RKO (cell line): Measurements from ENCODE around the gene UNC5C.

Experiments
- DNase-seq: peaks from one replicate; pipeline ENCODE4 v3.0.0-alpha.2; 2016; ENCODE audit warnings: low spot score

UNC5C gene

GRCh38 chr4:95217197-95217596 is 331.6 kb downstream of the UNC5C start:
- DNase-seq = no peak

GRCh38 chr4:95216636-95217035 is 332.1 kb downstream of the UNC5C start:
- DNase-seq = no peak

GRCh38 chr4:95215991-95216605 is 332.7 kb downstream of the UNC5C start:
- no peak for DNase-seq

GRCh38 chr4:95215043-95215442 is 333.7 kb downstream of the UNC5C start:
- no peak for DNase-seq

GRCh38 chr4:95214408-95214807 is 334.4 kb downstream of the UNC5C start:
- no peak for DNase-seq

- DNase-seq = no peak
Observed at GRCh38 chr4:95213366-95213765, 335.4 kb downstream of the UNC5C start.

- DNase-seq = no peak
Observed at GRCh38 chr4:95212692-95213091, 336.1 kb downstream of the UNC5C start.

GRCh38 chr4:95209927-95210326 is 338.8 kb downstream of the UNC5C start:
- no peak for DNase-seq

- DNase-seq = no peak
Observed at GRCh38 chr4:95204873-95205272, 343.9 kb downstream of the UNC5C start.

GRCh38 chr4:95204267-95204844 is 344.4 kb downstream of the UNC5C start:
- no peak for DNase-seq

GRCh38 chr4:95198961-95199360 is 349.8 kb downstream of the UNC5C start:
- DNase-seq = no peak

- no peak for DNase-seq
Observed at GRCh38 chr4:95197353-95197752, 351.4 kb downstream of the UNC5C start.

GRCh38 chr4:95193391-95194224 is 355.2 kb downstream of the UNC5C start:
- no peak for DNase-seq

GRCh38 chr4:95191537-95191936 is 357.2 kb downstream of the UNC5C start:
- no peak for DNase-seq

GRCh38 chr4:95190751-95191436 is 357.9 kb downstream of the UNC5C start:
- no peak for DNase-seq

GRCh38 chr4:95188701-95189370 is 359.9 kb downstream of the UNC5C start:
- no peak for DNase-seq

- no peak for DNase-seq
Observed at GRCh38 chr4:95186666-95187065, 362.1 kb downstream of the UNC5C start.

- no peak for DNase-seq
Observed at GRCh38 chr4:95183656-95184408, 364.9 kb downstream of the UNC5C start.

GRCh38 chr4:95181996-95182306 is 366.8 kb downstream of the UNC5C start:
- DNase-seq = no peak

GRCh38 chr4:95181243-95181995 is 367.4 kb downstream of the UNC5C start:
- peak; percentile 38 for DNase-seq
